Heart right ventricle (tissue), 16 donors: Measurements from ENCODE around the gene SALL4. TPM values are rescaled to one million over a fixed set of nuclear protein-coding genes. Genes with fewer than 3 reads are reported as not detected.

Experiments used
- ATAC-seq, 8 donors: fragments of 200-7000 bp; cut with Tn5 transposase; one replicate each; pipeline ENCODE4 v1.9.1; 2020; ENCODE audit warnings: mild to moderate bottlenecking in 8 of 8, moderate library complexity in 8 of 8, moderate number of reproducible peaks in 1 of 8
- DNase-seq, 2 donors: peaks; one replicate each; pipeline ENCODE4 v3.0.0-alpha.2; 2020
- H3K27ac ChIP-seq, 10 donors: fragments of 200-600 bp; sonication (generic) in 2 of 10; one replicate each; pipeline versions ENCODE4 v1.5.0 to v1.8.0; 2020 to 2022; ENCODE audit warnings: mild to moderate bottlenecking in 3 of 10
- H3K27me3 ChIP-seq, 7 donors: fragments of 200-600 bp; one replicate each; pipeline ENCODE4 v1.8.0; 2021 to 2022; ENCODE audit warnings: mild to moderate bottlenecking in 2 of 7
- H3K36me3 ChIP-seq, 9 donors: fragments of 200-600 bp; sonication (generic) in 1 of 9; one replicate each; pipeline versions ENCODE4 v1.5.0 to v1.8.0; 2020 to 2022; ENCODE audit warnings: mild to moderate bottlenecking in 2 of 9
- H3K4me1 ChIP-seq, 9 donors: fragments of 200-600 bp; sonication (generic) in 1 of 9; one replicate each; pipeline versions ENCODE4 v1.5.0 to v1.8.0; 2020 to 2022; ENCODE audit warnings: mild to moderate bottlenecking in 4 of 9
- H3K4me3 ChIP-seq, 10 donors: fragments of 200-600 bp; sonication (generic) in 2 of 10; one replicate each; pipeline versions ENCODE4 v1.5.0 to v1.8.0; 2020 to 2022; ENCODE audit warnings: mild to moderate bottlenecking in 7 of 10, moderate library complexity in 2 of 10
- H3K9me3 ChIP-seq, 11 donors: fragments of 200-600 bp in 10 of 11; sonication (generic) in 2 of 11; one replicate each; pipeline versions ENCODE4 v1.5.0 to v1.8.0; 2013 to 2022; ENCODE audit warnings: mild to moderate bottlenecking in 2 of 11, control low read depth in 1 of 11, moderate library complexity in 1 of 11
- WGBS, 2 donors: extraction: QIAGEN DNeasy Blood & Tissue Kit; methylation state at CpG; one replicate each; pipeline ENCODE4 v1.1.7; 2013; ENCODE audit warnings: inconsistent platforms in 1 of 2; 5-methylcytosine and 5-hydroxymethylcytosine counted together
- intact Hi-C, 10 donors: fragments of 100-400 bp; cut with DNase I; formaldehyde crosslinking; loops; one replicate each; pipeline versions ENCODE4 v1.11.1 to v1.14.2; 2022
- polyA plus RNA-seq, 2 donors: library from polyadenylated mRNA; stranded (reverse); fragments of 200-250 nt; gene quantifications; one replicate each; pipeline ENCODE4 v1.2.3, GENCODE V29; 2013
- total RNA-seq, 10 donors: library from RNA; stranded (reverse); fragmentation: NEBNext Ultra II Directional in 3 of 10; extraction: Animal tissue kit (Norgen Biotek cat#: 25700) in 3 of 10; gene quantifications; one replicate each; pipeline versions ENCODE4 v1.2.1 to v1.2.4, GENCODE V29; 2021 to 2023
- TF ChIP-seq, protein P1 (sequence below), 9 donors: fragments of 200-600 bp; sonication (generic) in 2 of 9; IDR thresholded peaks; one replicate each; pipeline versions ENCODE4 v1.5.0 to v1.8.0; 2021 to 2022; ENCODE audit warnings: antibody characterized with exemption in 9 of 9, mild to moderate bottlenecking in 5 of 9, moderate library complexity in 1 of 9
- donor health status: Arrhythmogenic right ventricular cardiomyopathy.
- donor health status: ischemic (EF 13 %, LVEDD 7.1; RV severe dilation, severe dysfunction).
- donor health status: healthy with polysubstance abuse.
- donor health status: DM: no; HTN: yes; CAD: no.
- donor health status: DM: no; HTN: no; CAD: no.
- donor health status: ischemic (EF 25% LVEDD 6.9; RV normal size, moderate dysfunction).
- donor health status: ischemic (EF 25% LVEDD 5.7; RV mildly dilated, moderate dysfunction).
- donor health status: healthy.
- donor health status: DM: yes; HTN: yes; CAD: no.
- donor health status: Ischemic cardiomyopathy.
- donor health status: ischemic (EF 35%, LVEDD 5.7; RV mildly dilated, moderate dysfunction).
- donor health status: nonischemic (EF 11% LVEDD 7.7; RV severe dilation, severe dysfunction).
- donor health status: DM: yes; HTN: yes; CAD: no.
- donor health status: PGD.
- donor health status: ischemic (EF 29% LVEDD 5.4; RV normal size, mild dysfunction).
- donor health status: nonischemic (EF 23%, LVEDD 6.1; RV moderate dilation, normal function).

Gene SALL4
- total and polyA plus RNA-seq, 12 donors, result 0.01 to 0.22 (median 0.06) TPM; not detected in 6

DNA sequence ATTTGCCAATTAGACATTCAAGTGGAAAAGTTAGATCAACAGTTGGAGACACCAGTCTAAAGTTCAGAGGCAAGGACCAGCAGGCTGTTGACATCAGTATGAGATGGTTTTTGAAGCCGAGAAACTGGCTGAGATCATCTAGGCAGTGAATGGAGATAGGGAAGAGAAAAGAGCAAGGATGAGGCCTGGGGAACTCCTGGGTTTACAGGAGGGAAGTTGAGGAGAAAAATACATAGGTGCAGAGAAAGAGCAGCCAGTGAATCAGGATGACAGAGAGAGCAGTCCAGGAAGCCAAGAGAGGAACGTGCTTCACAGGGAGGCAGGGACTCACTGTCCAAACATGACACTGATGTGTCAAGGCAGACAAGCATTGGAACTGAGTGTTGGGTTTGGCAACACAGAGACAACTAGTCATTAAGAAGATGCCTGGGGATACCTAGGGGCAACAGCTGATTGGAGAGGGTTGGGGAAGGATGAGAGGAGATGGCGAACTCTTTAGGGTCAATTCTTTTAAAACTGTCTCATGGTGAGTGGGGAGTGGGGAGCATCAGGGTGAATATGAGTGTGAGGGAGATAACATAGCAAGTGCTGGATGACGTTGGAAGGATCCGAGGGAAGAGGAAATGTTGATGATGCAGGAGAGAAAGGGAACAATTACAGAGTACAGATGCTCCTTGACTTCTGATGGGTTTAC lies 13.2 kb upstream of the SALL4 start:
- ATAC-seq, result no peak
- 53 to 54% methylated on average over 5 of the region's 5 CpGs for WGBS, 2 donors
- Histone ChIP-seq H3K36me3 (no peaks in the 10 kb centered on the region), H3K27ac (no peak overlapping the region), H3K27me3 (peaks cover 0 to 4% (median 0%) of the 10 kb centered on the region in 7 donors), H3K9me3 (no peaks in the 10 kb centered on the region), H3K4me1 (no peaks in the 10 kb centered on the region), H3K4me3 (no peak overlapping the region)
- DNase-seq, result no peak
- intact Hi-C loops, result no loop called here
- TF ChIP-seq, protein P1, sequence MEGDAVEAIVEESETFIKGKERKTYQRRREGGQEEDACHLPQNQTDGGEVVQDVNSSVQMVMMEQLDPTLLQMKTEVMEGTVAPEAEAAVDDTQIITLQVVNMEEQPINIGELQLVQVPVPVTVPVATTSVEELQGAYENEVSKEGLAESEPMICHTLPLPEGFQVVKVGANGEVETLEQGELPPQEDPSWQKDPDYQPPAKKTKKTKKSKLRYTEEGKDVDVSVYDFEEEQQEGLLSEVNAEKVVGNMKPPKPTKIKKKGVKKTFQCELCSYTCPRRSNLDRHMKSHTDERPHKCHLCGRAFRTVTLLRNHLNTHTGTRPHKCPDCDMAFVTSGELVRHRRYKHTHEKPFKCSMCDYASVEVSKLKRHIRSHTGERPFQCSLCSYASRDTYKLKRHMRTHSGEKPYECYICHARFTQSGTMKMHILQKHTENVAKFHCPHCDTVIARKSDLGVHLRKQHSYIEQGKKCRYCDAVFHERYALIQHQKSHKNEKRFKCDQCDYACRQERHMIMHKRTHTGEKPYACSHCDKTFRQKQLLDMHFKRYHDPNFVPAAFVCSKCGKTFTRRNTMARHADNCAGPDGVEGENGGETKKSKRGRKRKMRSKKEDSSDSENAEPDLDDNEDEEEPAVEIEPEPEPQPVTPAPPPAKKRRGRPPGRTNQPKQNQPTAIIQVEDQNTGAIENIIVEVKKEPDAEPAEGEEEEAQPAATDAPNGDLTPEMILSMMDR (IDR thresholded peaks at IDR 0.05), result no peak

DNA sequence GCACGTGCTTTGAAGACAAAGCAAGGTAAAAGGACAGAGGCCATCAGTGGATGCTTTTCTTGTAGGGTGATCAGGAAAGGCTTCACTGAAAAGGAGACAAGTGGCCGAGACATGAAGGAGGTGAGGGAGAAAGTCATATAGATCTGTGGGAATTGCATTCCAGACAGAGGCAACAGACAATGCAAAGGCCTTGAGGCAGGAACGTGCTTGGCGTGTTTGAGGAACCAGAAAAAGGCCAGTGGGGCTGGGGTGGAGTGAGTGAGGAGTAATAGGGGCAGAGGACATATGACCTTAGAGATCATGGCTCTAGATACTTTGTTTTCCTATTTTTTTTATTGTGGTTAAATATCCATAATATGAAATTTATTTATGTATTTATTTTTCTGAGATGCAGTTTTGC lies 10.5 kb upstream of the SALL4 start:
- Histone ChIP-seq H3K4me1 (no peaks in the 10 kb centered on the region), H3K27me3 (peaks cover 0 to 4% (median 0%) of the 10 kb centered on the region in 7 donors), H3K27ac (no peak overlapping the region), H3K9me3 (no peaks in the 10 kb centered on the region), H3K36me3 (no peaks in the 10 kb centered on the region), H3K4me3 (no peak overlapping the region)
- no peak for DNase-seq
- TF ChIP-seq, protein P1 (IDR thresholded peaks at IDR 0.05), result no peak
- WGBS, 2 donors, result 81 to 90% methylated on average over 4 of the region's 4 CpGs
- ATAC-seq, result no peak
- intact Hi-C loops, result no loop called here

DNA sequence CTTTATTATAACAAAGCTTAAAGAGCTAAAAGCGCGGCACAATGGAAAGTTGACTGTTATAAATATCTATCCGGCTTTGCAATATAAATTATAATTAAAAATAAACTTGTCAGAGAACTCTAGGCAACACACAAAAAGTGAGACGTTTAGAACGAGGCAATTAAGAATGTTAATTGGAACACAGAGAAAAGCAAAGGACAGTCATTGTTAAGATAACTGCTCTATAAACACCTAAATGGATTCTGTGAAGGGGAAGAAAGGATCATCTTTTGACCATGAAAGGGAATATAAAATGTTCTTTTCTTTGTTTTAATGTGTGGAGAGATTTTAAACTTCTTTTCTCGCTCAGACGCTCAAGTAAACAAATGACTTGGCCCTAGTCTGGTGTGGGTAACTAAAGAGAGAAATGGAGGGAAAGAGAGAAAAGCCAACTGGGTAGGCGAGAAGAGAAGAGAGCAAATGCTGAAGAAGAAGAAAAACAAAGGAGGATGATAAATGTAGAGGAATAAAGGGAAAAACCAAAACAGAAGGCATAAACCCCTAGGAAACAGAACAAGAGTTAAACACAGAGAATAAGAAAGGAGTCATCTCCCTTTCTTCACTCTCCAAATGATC lies 9.3 kb upstream of the SALL4 start:
- ATAC-seq (no peak), DNase-seq (no peak)
- Histone ChIP-seq H3K4me1 (no peaks in the 10 kb centered on the region), H3K36me3 (no peaks in the 10 kb centered on the region), H3K27ac (no peak overlapping the region), H3K27me3 (peaks cover 0 to 4% (median 0%) of the 10 kb centered on the region in 7 donors), H3K4me3 (no peak overlapping the region), H3K9me3 (no peaks in the 10 kb centered on the region)
- intact Hi-C loops, result no loop called here
- TF ChIP-seq, protein P1 (IDR thresholded peaks at IDR 0.05), result no peak
- WGBS, 2 donors, result 70 to 71% methylated on average over 8 of the region's 8 CpGs

DNA sequence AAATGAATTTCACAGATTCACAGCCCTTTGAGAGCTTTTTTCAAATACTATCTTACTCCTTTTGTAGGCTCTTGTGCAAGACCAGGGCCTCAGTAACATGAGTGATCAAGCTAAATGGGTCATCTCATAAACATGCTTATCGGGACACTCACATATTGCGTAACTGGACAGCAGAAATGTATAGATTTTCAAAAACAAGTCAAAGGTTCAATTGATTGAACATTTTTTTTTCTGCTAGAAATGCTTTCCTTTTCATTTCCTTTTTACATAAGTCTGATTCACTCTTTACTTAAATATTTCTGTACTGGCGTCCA lies 8.7 kb upstream of the SALL4 start:
- WGBS, 2 donors, result 88 to 91% methylated on average over 3 of the region's 3 CpGs
- no peaks in the 10 kb centered on the region for H3K36me3 ChIP-seq
- no peaks in the 10 kb centered on the region for H3K9me3 ChIP-seq
- TF ChIP-seq, protein P1 (IDR thresholded peaks at IDR 0.05), result no peak
- no peak overlapping the region for H3K4me3 ChIP-seq
- no peaks in the 10 kb centered on the region for H3K4me1 ChIP-seq
- DNase-seq, result no peak
- H3K27me3 ChIP-seq, result peaks cover 0 to 5% (median 3%) of the 10 kb centered on the region in 7 donors
- H3K27ac ChIP-seq, result no peak overlapping the region
- intact Hi-C loops, result no loop called here
- ATAC-seq, result no peak
